GM19438 (cell line): ENCODE results near the gene SNAPC2.

ENCODE experiments used
- ATAC-seq: cut with Tn5 transposase; IDR thresholded peaks from one replicate; pipeline ENCODE4 v1.9.1; 2021; ENCODE audit warnings: low read depth; ENCODE audit not compliant: unreplicated experiment

Gene SNAPC2

GRCh38 chr19:7962644-7963268, 42.6 kb downstream of the SNAPC2 start:
- ATAC-seq, result no peak

GRCh38 chr19:7963566-7963965, 43.4 kb downstream of the SNAPC2 start:
- no peak for ATAC-seq

- no peak for ATAC-seq
Observed at GRCh38 chr19:7965259-7965841, 45.2 kb downstream of the SNAPC2 start.

GRCh38 chr19:7965921-7966665, 46.0 kb downstream of the SNAPC2 start:
- ATAC-seq, result no peak

- no peak for ATAC-seq
Observed at GRCh38 chr19:7968008-7968795, 48.1 kb downstream of the SNAPC2 start.

GRCh38 chr19:7968796-7969554, 48.8 kb downstream of the SNAPC2 start:
- ATAC-seq, result no peak

GRCh38 chr19:7969555-7969939, 49.4 kb downstream of the SNAPC2 start:
- no peak for ATAC-seq

GRCh38 chr19:7970716-7971448, 50.7 kb downstream of the SNAPC2 start:
- no peak for ATAC-seq

GRCh38 chr19:7971553-7972520, 51.7 kb downstream of the SNAPC2 start:
- no peak for ATAC-seq
